GM12878 (cell line): Measurements from ENCODE around the gene F8A2. TPM values are rescaled to one million over a fixed set of nuclear protein-coding genes. Genes with fewer than 3 reads are reported as not detected.
A peak's percentile ranks its signal among the peaks of the same experiment; 100 is the strongest.
"Not testable (repeated sequence)": the region's sequence is repeated elsewhere in the genome, so short reads cannot be mapped to it uniquely, and the experiment has no call there.

ENCODE experiments used
- ATAC-seq: fragments of 200-7000 bp; cut with Tn5 transposase; 3 replicates; pipeline ENCODE4 v1.9.1; 2020; ENCODE audit warnings: mild to moderate bottlenecking, moderate library complexity
- BruUV-seq: library from RNA; stranded (reverse); fragments of 400-500 nt; replicated peaks from 2 replicates; lab custom pipeline; 2021; lab: Mats Ljungman, UMichigan
- CTCF ChIA-PET: fragments of 300-600 bp; sonication (Branson Sonifier 250); formaldehyde crosslinking; extraction: SDS; loops from one replicate; lab custom pipeline; 2021; ENCODE audit warnings: inconsistent platforms; lab: Yijun Ruan, JAX
- POLR2A ChIA-PET: fragments of 350-600 bp; formaldehyde crosslinking; extraction: SDS; loops from one replicate; lab custom pipeline; 2021; ENCODE audit warnings: inconsistent platforms; lab: Charles Lee
- RAD21 ChIA-PET: fragments of 300-600 bp; sonication (Branson Sonifier 250); formaldehyde crosslinking; loops from one replicate; lab custom pipeline; 2023; ENCODE audit warnings: antibody characterized with exemption; ENCODE audit not compliant: unreplicated experiment; lab: Charles Lee
- SMC1A ChIA-PET: fragments of 300-600 bp; sonication (Branson Sonifier 250); formaldehyde crosslinking; loops from one replicate; lab custom pipeline; 2023; ENCODE audit not compliant: unreplicated experiment, uncharacterized antibody; lab: Charles Lee
- DNase-seq: peaks from one replicate; pipeline ENCODE4 v3.0.0-alpha.2; 2011; ENCODE audit warnings: low read depth, low spot score
- FAIRE-seq: peaks from 3 replicates; lab custom pipeline; 2011; peaks lifted over from hg19 to GRCh38; lab: Jason Lieb, UNC
- H2AFZ ChIP-seq: 2 replicates; pipeline ENCODE4 v1.6.0; 2011; ENCODE audit warnings: low read depth, low read length, control low read depth; ENCODE audit not compliant: control insufficient read depth
- H3K27ac ChIP-seq: 2 replicates; pipeline ENCODE4 v1.5.1; 2011; ENCODE audit warnings: control low read depth; ENCODE audit not compliant: control insufficient read depth, insufficient read depth
- H3K27me3 ChIP-seq, 2 experiments: replicated peaks in 1 of 2; 2 replicates each; pipeline versions ENCODE4 v1.6.0 to v1.6.1; 2011; ENCODE audit warnings: low read length in 1 of 2; ENCODE audit not compliant: control insufficient read depth in 2 of 2, insufficient read depth in 2 of 2
- H3K36me3 ChIP-seq, 2 experiments: 2 replicates each; pipeline ENCODE4 v1.5.1; 2011; ENCODE audit warnings: low read length in 1 of 2; ENCODE audit not compliant: control insufficient read depth in 2 of 2, insufficient read depth in 2 of 2
- H3K4me1 ChIP-seq: 2 replicates; pipeline ENCODE4 v1.6.1; 2011; ENCODE audit warnings: mild to moderate bottlenecking, low read length, moderate library complexity, mixed read lengths; ENCODE audit not compliant: control insufficient read depth, insufficient read depth
- H3K4me2 ChIP-seq: 2 replicates; pipeline ENCODE4 v1.6.0; 2011; ENCODE audit warnings: control low read depth; ENCODE audit not compliant: control insufficient read depth, insufficient read depth
- H3K4me3 ChIP-seq: fragments of 200-600 bp; sonication (generic); 2 replicates; pipeline ENCODE4 v1.5.1; 2016
- H3K79me2 ChIP-seq: 2 replicates; pipeline ENCODE4 v1.6.0; 2011; ENCODE audit warnings: low read length; ENCODE audit not compliant: control insufficient read depth, insufficient read depth
- H3K9ac ChIP-seq: 2 replicates; pipeline ENCODE4 v1.8.0; 2011; ENCODE audit warnings: low read length, control low read depth, mixed read lengths; ENCODE audit not compliant: control insufficient read depth, insufficient read depth
- H3K9me3 ChIP-seq: replicated peaks from 3 replicates; pipeline ENCODE4 v1.5.1; 2011; ENCODE audit warnings: mild to moderate bottlenecking, low read length; ENCODE audit not compliant: control insufficient read depth, insufficient read depth
- H4K20me1 ChIP-seq: 2 replicates; pipeline ENCODE4 v1.6.0; 2011; ENCODE audit not compliant: control insufficient read depth, insufficient read depth
- WGBS: methylation state at CpG from one replicate; pipeline ENCODE4 v1.1.6; 2016; ENCODE audit warnings: low lambda C conversion rate; ENCODE audit not compliant: insufficient replicate concordance, insufficient coverage; ENCODE audit errors: missing lambda C conversion rate; 5-methylcytosine and 5-hydroxymethylcytosine counted together
- in situ Hi-C: fragments of 300-500 bp; cut with MboI; formaldehyde crosslinking; loops from 9 replicates; pipeline ENCODE4 v1.14.3; 2018; ENCODE audit warnings: mixed read lengths
- intact Hi-C: fragments of 100-400 bp; cut with micrococcal nuclease; formaldehyde crosslinking; loops from one replicate; pipeline ENCODE4 v1.14.2; 2022; ENCODE audit not compliant: unreplicated experiment
- polyA plus RNA-seq, 11 experiments: library from polyadenylated mRNA; depleted of rRNA in 4 of 11; unstranded in 6 of 11; stranded (reverse) in 5 of 11; fragments of >200 nt; fragmentation: Nextera tagmentation in 4 of 11; fragmentation: Illumina TruSeq in 1 of 11; extraction: Ambion mirVana in 4 of 11; extraction: Trizol in 1 of 11; gene quantifications; 1 replicate in 1 of 11; 2 replicates in 10 of 11; pipeline versions ENCODE4 v1.2.1 to v1.2.3, GENCODE V29; 2011 to 2016; ENCODE audit warnings: inconsistent platforms in 2 of 11, missing spikeins in 2 of 11, low read depth in 1 of 11
- total RNA-seq, 4 experiments: library from RNA; depleted of rRNA in 3 of 4; stranded (reverse); fragments of >200 nt in 3 of 4; fragmentation: Illumina TruSeq in 1 of 4; extraction: Trizol in 1 of 4; gene quantifications; 2 replicates each; pipeline versions ENCODE4 v1.2.1 to v1.2.3, GENCODE V29; 2013 to 2021

F8A2 gene
- total and polyA plus RNA-seq, 10 of the 15 experiments (the other 5 are each of a cell fraction or from before 2014, with no cell fraction given), result not detected

GRCh38 chrX:155373777-155374458, 8.0 kb upstream of the F8A2 start:
- CTCF ChIA-PET, RAD21 ChIA-PET, H3K36me3 ChIP-seq, BruUV-seq, H2AFZ ChIP-seq, H3K4me3 ChIP-seq, in situ Hi-C loops, intact Hi-C loops, H3K79me2 ChIP-seq, H3K27ac ChIP-seq, POLR2A ChIA-PET, DNase-seq, FAIRE-seq, SMC1A ChIA-PET, H3K4me1 ChIP-seq, H3K27me3 ChIP-seq, H4K20me1 ChIP-seq, H3K4me2 ChIP-seq, H3K9me3 ChIP-seq, H3K9ac ChIP-seq: not testable (repeated sequence)
- peak; percentile 91 for ATAC-seq
- no CpG with 5 or more reads among the region's 9 CpGs for WGBS

- H4K20me1 ChIP-seq, H3K9me3 ChIP-seq, intact Hi-C loops, H3K36me3 ChIP-seq, H3K27me3 ChIP-seq, in situ Hi-C loops, CTCF ChIA-PET, H3K79me2 ChIP-seq, H2AFZ ChIP-seq, FAIRE-seq, H3K4me3 ChIP-seq, RAD21 ChIA-PET, H3K9ac ChIP-seq, H3K4me1 ChIP-seq, POLR2A ChIA-PET, SMC1A ChIA-PET, H3K27ac ChIP-seq, DNase-seq, BruUV-seq, H3K4me2 ChIP-seq: not testable (repeated sequence)
- ATAC-seq, result peak; percentile 27
- no CpG with 5 or more reads among the region's 7 CpGs for WGBS
Observed at GRCh38 chrX:155379802-155380201, 2.1 kb upstream of the F8A2 start.

GRCh38 chrX:155382529-155382967, 653 bp downstream of the F8A2 start:
- ATAC-seq, result peak; percentile 60
- RAD21 ChIA-PET, result not testable (repeated sequence)

More at GRCh38 chrX:155382529-155382967, 653 bp downstream of the F8A2 start:
- H3K27me3 ChIP-seq, H3K9ac ChIP-seq, FAIRE-seq, intact Hi-C loops, H3K9me3 ChIP-seq, H4K20me1 ChIP-seq, SMC1A ChIA-PET, BruUV-seq, H3K4me1 ChIP-seq, H3K79me2 ChIP-seq, H3K27ac ChIP-seq, CTCF ChIA-PET, H2AFZ ChIP-seq, H3K4me2 ChIP-seq, in situ Hi-C loops, POLR2A ChIA-PET, H3K36me3 ChIP-seq, DNase-seq, H3K4me3 ChIP-seq: not testable (repeated sequence)
- WGBS, result no CpG with 5 or more reads among the region's 64 CpGs
